Measurements from ENCODE around the gene HOXA5.

HOXA5 gene

DNA sequence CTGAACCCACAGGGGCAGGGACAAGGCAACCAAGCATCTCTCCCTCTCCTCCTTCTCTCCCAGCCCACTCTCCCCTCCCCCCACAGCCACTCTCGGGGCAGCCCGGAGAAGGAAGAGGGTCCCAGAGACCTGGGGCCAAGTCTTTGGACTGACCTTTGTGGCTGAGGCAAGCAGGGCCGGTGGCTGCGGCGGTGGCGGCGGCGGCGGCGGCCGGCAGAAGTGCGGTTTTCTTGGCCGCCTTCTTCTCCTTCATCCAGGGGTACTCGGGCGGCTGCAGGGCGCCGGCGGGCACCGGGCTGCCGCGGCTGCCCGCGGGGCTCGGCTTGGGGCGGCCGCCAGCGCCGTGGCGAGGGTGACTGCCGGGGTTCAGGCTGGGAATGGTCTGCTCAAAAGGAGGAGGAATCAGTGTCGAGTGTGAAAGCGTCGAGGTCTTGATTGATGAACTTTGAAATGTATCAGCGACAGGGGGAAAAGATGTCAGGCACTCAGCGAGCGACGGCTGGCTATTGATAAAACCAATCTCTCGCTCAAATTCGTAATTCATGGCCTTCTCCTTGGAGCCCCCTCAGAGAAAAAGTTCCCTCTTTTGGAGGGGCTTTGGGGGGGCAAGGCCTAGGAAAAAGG is 41.4 kb downstream of the HOXA5 start:
- TF ChIP-seq, protein P1, sequence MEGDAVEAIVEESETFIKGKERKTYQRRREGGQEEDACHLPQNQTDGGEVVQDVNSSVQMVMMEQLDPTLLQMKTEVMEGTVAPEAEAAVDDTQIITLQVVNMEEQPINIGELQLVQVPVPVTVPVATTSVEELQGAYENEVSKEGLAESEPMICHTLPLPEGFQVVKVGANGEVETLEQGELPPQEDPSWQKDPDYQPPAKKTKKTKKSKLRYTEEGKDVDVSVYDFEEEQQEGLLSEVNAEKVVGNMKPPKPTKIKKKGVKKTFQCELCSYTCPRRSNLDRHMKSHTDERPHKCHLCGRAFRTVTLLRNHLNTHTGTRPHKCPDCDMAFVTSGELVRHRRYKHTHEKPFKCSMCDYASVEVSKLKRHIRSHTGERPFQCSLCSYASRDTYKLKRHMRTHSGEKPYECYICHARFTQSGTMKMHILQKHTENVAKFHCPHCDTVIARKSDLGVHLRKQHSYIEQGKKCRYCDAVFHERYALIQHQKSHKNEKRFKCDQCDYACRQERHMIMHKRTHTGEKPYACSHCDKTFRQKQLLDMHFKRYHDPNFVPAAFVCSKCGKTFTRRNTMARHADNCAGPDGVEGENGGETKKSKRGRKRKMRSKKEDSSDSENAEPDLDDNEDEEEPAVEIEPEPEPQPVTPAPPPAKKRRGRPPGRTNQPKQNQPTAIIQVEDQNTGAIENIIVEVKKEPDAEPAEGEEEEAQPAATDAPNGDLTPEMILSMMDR (IDR thresholded peaks at IDR 0.05), result no peak
- H3K4me3 ChIP-seq, result peak overlapping the region; percentile 56

GRCh38 chr7:27101171-27101956 is 42.1 kb downstream of the HOXA5 start:
- Histone ChIP-seq H3K4me3 (peak overlapping the region; percentile 56), H3K27ac (peak overlapping the region in 1 of 2 donors; percentile 57)
- no peak for DNase-seq (ENCODE audit: low spot score)
- TF ChIP-seq, protein P1 (IDR thresholded peaks at IDR 0.05), result no peak

More for the DNA sequence above, 41.4 kb downstream of the HOXA5 start:
- peak overlapping the region in 1 of 2 donors; percentile 57 for H3K27ac ChIP-seq
- DNase-seq (ENCODE audit: low spot score), result no peak

DNA sequence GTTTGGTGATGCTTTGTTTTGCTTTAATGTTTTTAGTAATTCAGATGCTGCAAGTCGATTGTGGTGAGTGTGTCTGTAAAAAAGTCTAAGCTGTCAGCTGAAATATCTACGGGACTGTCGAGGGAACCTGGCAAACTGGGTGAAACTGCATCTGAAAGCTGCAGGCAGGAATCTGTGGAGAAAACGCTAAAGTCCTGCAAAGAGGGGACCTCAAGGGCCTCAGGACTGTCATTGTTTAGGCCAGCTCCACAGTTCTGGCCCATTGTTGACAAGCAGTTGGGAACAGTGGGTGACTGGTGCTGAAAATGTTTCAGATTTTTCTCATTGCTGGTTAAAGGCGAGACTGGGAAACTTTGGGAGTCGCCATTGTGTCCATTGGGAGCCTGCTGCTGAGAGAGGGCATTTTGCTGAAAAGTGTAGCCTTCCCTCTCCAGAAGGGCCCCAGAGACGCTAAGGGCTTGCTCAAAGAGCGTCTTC is 42.7 kb downstream of the HOXA5 start:
- Histone ChIP-seq H3K4me3 (peak overlapping the region; percentile 56), H3K27ac (peak overlapping the region in 1 of 2 donors; percentile 57)
- DNase-seq (ENCODE audit: low spot score), result no peak
- TF ChIP-seq, protein P1 (IDR thresholded peaks at IDR 0.05), result no peak

DNA sequence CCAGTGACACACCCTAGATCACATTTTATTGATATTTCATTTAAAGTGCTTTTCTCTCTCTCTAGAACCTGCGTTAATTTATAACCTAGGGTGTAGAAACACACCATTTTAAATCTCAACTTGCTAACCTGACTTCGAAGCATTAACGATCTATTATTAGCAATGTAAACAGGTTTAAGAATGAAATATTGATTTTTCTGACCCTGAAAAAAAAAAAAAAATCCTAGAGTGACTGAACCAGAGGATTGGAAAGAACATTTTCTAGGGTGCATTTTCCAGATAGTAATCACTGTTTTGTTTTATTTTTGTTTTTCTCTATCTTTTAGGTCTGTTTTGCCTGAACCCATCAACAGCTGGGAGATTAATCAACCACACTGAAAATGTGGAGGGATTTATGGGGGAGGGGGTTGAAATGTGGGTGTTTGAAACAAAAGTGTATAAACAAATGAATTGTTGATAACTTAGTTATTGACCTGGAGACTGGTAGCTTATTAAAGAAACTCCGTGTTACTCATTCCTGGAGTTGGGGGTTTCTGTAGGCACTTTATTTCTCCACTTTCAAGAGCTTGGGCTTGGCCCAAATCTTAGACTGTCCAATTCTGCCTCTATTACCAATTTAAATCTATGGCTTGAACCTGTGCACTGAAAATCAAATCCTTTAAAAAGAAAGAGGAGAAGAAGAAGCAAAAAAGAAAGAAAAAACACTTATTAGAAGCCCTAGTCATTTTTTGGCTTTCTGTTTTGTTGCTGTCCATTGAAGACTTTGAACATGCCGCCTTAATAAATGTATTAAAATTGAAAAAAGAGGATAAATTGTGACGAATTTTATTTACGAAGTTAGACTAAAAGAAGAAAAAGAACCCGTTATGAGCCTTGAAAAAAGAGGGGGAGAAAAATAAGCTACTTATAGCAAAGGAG is 43.8 kb downstream of the HOXA5 start:
- TF ChIP-seq, protein P1 (IDR thresholded peaks at IDR 0.05), result no peak
- H3K27ac ChIP-seq, result no peak overlapping the region
- DNase-seq (ENCODE audit: low spot score), result no peak
- H3K4me3 ChIP-seq, result no peak overlapping the region

DNA sequence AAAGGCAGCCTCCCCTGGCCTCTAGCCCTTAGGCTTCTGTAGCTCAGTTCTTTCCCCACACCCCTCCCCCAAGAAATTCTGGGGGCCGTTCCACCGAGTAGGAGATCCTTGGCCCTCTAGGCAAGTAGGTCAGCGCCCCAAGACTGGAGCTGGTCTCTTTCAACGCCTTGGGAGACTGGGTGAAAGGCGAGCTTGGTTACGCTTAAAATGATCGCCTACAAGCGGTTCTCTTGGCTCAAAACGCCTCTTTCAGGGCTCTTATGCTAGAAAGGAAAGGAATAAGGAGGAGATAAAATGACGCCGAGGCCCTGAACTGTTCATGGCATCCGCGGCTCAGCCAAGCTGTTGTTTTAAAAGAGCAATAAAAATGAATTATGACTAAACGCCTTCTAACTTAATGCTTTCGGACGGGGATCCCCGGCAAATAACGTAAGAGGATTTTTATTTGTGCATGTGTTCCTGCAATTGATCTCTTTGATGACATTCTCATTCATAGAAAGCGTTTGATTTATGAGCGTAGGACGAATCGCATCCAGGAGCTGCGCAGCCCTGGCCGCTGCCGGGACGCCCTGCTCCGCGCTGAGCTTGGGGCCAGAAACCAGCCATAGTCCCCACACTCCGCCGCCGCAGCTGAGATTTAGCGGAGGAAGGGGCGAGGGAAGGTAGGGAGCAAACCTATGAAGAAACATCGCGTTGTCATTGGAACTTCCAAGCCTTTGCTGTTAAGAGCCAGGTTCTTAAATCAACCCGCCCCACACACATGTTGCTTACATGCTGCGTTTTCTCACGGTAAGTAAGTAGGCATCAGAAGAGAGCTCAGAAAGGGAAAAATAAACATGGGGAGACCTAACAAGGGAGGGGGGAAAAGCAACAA is 44.7 kb downstream of the HOXA5 start:
- TF ChIP-seq, protein P1 (IDR thresholded peaks at IDR 0.05), result no peak
- Histone ChIP-seq H3K4me3 (peak overlapping the region; percentile 55), H3K27ac (peak overlapping the region in 1 of 2 donors; percentile 40)
- no peak for DNase-seq (ENCODE audit: low spot score)
